Measurements from ENCODE around the gene CDH23. TPM values are rescaled to one million over a fixed set of nuclear protein-coding genes. Genes with fewer than 3 reads are reported as not detected.

Gene CDH23
- total RNA-seq, 2 experiments from 2014 or later: 4.7 to 4.9 TPM

DNA sequence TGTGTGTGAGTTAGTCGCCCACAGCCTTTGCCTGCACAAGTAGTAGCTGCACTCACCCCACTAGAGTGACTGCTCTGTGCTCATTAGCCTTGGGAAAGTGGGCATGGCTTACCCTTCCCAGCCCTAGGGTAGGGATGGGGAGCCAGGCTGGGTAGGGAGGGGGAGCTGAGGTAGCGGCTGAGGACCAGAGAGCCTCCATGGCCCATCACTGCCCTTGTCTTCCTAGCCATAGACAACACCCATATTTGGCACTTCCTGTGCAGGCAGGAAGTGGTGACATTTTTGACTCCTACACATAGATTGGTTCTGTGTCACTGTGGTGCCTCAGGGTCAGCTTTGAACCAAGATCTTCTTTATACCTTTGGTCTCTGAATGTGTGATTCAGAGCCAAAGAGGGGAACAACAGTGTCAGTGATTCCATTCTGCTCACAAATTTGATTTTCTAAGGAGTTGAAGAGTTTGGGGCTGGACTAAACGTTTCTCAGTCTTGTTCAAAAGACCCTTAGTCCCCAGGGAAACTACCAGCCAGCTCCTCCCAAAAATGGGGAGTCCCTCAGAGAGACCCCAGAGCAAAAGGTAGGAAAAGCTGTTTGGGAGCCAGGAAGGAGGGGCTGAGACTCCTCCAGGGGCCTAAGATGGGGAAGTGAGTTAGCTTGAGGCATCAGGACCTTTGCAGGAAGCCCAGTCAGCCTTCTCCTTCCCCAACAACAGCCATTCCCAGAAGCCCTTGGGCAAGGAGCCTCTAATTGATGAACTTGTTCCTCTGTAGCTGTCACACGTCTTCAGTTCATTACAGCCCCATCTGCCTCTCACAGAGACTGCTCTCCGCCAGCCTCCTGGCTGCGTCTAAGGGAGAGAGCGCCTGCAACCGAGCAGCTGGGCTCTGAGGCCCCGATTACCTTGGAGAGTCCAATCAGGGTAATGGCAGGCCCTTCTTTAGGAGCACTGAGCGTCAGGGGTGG lies 135.0 kb downstream of the CDH23 start:
- CTCF ChIA-PET: interaction anchor here (0.7 to 1.2 kb wide), 2 partner anchors 38 to 154 kb away, joined by 3 read pairs; no protein-coding TSS in a partner anchor
- Mint-ChIP-seq H3K4me3 (no peak overlapping the region), H3K9me3 (ENCODE audit: insufficient read depth) (peaks cover 7% of the 10 kb centered on the region), H3K36me3 (ENCODE audit: low read depth) (no peaks in the 10 kb centered on the region), H3K4me1 (ENCODE audit: low read depth) (peaks cover 10% of the 10 kb centered on the region), H3K27me3 (ENCODE audit: low read depth) (no peaks in the 10 kb centered on the region), H3K27ac (peak overlapping the region; percentile 43)
- ATAC-seq (peak; percentile 68), DNase-seq (peak; percentile 36)
- POLR2A ChIA-PET: interaction anchor here (0.7 kb wide), 1 partner anchor 23 kb away, joined by 3 read pairs; no protein-coding TSS in a partner anchor

DNA sequence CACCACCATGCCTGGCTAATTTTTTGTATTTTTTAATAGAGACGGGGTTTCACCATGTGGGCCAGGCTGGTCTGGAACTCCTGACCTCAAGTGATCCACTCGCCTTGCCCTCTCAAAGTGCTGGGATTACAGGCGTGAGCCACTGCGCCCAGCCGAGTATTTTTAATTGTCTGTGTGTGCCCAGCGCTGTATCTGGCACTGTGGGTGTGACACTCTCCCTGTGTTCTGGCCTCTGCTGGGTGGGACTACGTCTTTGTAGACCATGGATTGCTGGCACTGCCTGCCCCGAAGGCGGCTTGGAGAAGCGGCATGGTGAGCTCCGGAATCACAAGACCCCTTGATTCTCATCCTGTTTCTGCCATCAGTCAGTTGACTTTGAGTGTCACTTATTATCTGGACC lies 136.2 kb downstream of the CDH23 start:
- Mint-ChIP-seq H3K36me3 (ENCODE audit: low read depth) (no peaks in the 10 kb centered on the region), H3K27me3 (ENCODE audit: low read depth) (no peaks in the 10 kb centered on the region), H3K9me3 (ENCODE audit: insufficient read depth) (peaks cover 7% of the 10 kb centered on the region), H3K4me3 (no peak overlapping the region), H3K4me1 (ENCODE audit: low read depth) (peaks cover 10% of the 10 kb centered on the region), H3K27ac (no peak overlapping the region)
- DNase-seq: no peak
- CTCF ChIA-PET: no interaction called here
- POLR2A ChIA-PET: no interaction called here
- ATAC-seq: no peak

DNA sequence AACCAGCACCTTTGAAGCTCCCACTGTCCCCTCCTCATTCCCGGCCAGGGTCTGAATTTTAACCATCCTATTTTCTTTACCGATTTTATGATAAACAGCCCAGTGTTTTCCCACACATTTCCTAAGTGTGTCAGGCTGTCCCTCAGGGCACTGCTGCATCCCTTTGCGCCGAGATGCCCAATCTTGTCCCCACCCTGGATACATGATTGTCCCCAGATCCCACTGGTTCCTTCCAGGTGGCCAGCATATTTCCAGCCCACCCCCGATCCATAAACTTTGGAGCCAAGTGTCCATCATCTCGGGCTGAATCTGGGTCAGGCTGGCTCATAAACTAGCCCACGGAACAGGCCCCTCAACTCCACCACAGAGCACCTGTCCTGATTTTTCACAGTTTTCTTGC lies 137.2 kb downstream of the CDH23 start:
- H3K27me3 Mint-ChIP-seq (ENCODE audit: low read depth): no peaks in the 10 kb centered on the region
- ATAC-seq (no peak), DNase-seq (no peak)
- no peaks in the 10 kb centered on the region for H3K36me3 Mint-ChIP-seq (ENCODE audit: low read depth)
- ChIA-PET POLR2A (no interaction called here), CTCF (no interaction called here)
- no peak overlapping the region for H3K27ac Mint-ChIP-seq
- no peak overlapping the region for H3K4me3 Mint-ChIP-seq
- peaks cover 7% of the 10 kb centered on the region for H3K9me3 Mint-ChIP-seq (ENCODE audit: insufficient read depth)
- peaks cover 10% of the 10 kb centered on the region for H3K4me1 Mint-ChIP-seq (ENCODE audit: low read depth)

DNA sequence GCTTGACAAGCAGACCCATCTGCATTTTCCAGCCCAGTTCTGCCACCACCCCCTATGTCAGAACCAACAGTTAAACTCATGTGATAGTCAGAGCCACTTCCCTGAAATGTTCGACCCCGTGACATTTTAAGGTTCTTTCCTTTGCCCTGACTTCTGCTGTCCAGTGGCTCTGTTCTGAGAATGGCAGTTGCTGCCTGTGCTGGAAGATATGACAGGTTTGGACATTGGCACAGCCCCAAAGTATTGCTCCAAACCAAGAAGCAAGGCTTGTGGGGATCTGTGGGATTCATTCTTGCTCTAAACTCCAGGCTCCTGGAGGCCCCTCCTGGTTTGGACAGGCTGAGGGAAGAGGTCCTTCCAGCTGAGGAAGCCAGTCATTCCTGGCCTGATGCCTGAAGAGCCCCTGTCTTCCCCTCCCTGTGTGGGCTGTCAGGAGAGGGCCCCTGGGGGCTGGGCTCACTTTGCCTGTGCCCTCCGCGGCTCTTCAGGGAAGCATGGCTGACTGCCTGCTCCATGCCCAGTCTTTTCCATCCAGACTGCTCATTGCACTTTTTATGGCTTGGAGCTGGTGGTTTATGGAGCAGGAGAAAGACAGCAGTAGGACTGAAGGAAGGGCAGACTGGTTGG lies 138.0 kb downstream of the CDH23 start:
- Mint-ChIP-seq H3K36me3 (ENCODE audit: low read depth) (no peaks in the 10 kb centered on the region), H3K27ac (no peak overlapping the region), H3K4me3 (no peak overlapping the region), H3K9me3 (ENCODE audit: insufficient read depth) (peaks cover 7% of the 10 kb centered on the region), H3K4me1 (ENCODE audit: low read depth) (peaks cover 10% of the 10 kb centered on the region), H3K27me3 (ENCODE audit: low read depth) (no peaks in the 10 kb centered on the region)
- no peak for ATAC-seq
- POLR2A ChIA-PET: no interaction called here
- CTCF ChIA-PET: no interaction called here
- DNase-seq: no peak

DNA sequence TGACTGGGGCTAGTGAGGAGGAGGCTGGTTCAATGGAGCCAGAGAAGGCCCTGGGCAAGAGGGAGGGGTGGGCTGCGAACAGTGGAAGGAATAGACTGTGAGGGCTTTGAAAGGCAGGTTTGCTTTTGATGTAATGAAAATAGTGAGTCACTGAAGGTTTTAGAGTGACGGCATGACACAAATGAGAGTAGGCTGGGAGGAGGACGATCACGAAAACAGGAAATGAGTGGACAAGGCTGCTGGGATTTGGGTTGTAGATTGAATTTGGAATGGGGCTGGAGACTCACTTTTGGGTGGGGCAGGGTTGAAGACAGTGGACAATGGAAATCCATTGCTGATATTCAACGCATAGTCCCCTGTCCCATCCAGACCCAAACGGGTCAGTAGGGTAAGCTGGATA lies 139.6 kb downstream of the CDH23 start:
- Mint-ChIP-seq H3K4me1 (ENCODE audit: low read depth) (peaks cover 9% of the 10 kb centered on the region), H3K27me3 (ENCODE audit: low read depth) (no peaks in the 10 kb centered on the region), H3K36me3 (ENCODE audit: low read depth) (no peaks in the 10 kb centered on the region), H3K27ac (no peak overlapping the region), H3K9me3 (ENCODE audit: insufficient read depth) (peaks cover 6% of the 10 kb centered on the region), H3K4me3 (no peak overlapping the region)
- ChIA-PET CTCF (no interaction called here), POLR2A (no interaction called here)
- no peak for ATAC-seq
- DNase-seq: no peak

DNA sequence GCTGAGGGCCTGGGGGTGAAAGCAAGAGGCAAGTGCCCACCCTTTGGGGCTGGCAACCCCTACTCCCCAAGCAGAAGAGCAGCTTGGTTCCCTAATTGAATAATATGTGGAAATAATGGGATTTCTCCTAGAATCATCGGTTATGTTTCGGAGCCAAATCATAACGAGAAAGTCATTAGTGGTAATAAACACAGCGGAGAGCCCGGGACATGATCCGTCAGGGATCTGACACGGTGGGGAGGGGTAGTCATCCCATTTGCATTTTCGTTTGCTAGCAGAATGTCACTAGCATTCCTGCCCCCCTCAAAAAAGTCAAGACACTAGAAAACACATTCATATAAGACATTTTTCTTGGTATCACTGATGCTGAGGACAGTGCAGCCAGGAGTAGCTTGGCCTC lies 140.4 kb downstream of the CDH23 start:
- Mint-ChIP-seq H3K4me3 (no peak overlapping the region), H3K27me3 (ENCODE audit: low read depth) (no peaks in the 10 kb centered on the region), H3K36me3 (ENCODE audit: low read depth) (no peaks in the 10 kb centered on the region), H3K27ac (no peak overlapping the region), H3K4me1 (ENCODE audit: low read depth) (peaks cover 1% of the 10 kb centered on the region), H3K9me3 (ENCODE audit: insufficient read depth) (no peaks in the 10 kb centered on the region)
- no peak for DNase-seq
- ChIA-PET POLR2A (no interaction called here), CTCF (no interaction called here)
- ATAC-seq: no peak

GRCh38 chr10:71537681-71538080 lies 141.0 kb downstream of the CDH23 start:
- ChIA-PET CTCF (no interaction called here), POLR2A (no interaction called here)
- ATAC-seq (no peak), DNase-seq (no peak)
- Mint-ChIP-seq H3K9me3 (ENCODE audit: insufficient read depth) (no peaks in the 10 kb centered on the region), H3K4me3 (no peak overlapping the region), H3K27ac (no peak overlapping the region), H3K4me1 (ENCODE audit: low read depth) (peaks cover 1% of the 10 kb centered on the region), H3K27me3 (ENCODE audit: low read depth) (no peaks in the 10 kb centered on the region), H3K36me3 (ENCODE audit: low read depth) (no peaks in the 10 kb centered on the region)

DNA sequence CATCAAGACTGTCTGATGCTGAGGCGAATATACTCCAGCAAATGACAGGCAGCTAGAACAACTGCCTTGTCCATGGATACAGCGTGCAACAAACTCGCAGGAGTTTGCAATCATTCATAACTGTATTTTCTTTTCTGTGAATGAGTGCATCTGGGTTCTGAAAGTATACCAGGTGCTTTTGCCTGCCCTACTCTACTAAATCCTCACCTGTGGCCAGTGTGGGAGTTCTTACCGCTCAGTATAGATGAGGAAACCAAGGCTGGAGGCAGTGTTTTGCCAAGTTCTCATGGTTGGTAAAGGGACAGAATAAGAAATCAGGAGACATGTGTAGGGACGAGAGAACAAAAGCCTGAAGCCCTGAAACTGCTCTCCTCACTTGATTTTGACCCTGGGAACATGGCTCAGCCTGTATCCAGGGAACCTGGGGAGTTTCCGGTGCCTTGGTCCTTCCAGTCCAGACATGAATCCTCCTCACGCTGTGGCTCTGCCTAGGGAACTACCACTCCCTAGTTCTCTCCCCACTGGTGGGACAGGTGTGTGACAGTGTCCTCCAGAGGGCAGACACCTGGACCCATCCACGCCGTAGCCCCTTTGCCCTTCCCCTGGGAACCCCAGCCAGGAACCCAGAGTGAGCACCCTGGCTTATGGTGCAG lies 142.0 kb downstream of the CDH23 start:
- ChIA-PET POLR2A (no interaction called here), CTCF (no interaction called here)
- no peak overlapping the region for H3K4me3 Mint-ChIP-seq
- no peaks in the 10 kb centered on the region for H3K27me3 Mint-ChIP-seq (ENCODE audit: low read depth)
- no peaks in the 10 kb centered on the region for H3K4me1 Mint-ChIP-seq (ENCODE audit: low read depth)
- H3K36me3 Mint-ChIP-seq (ENCODE audit: low read depth): no peaks in the 10 kb centered on the region
- DNase-seq (no peak), ATAC-seq (no peak)
- no peaks in the 10 kb centered on the region for H3K9me3 Mint-ChIP-seq (ENCODE audit: insufficient read depth)
- H3K27ac Mint-ChIP-seq: no peak overlapping the region

DNA sequence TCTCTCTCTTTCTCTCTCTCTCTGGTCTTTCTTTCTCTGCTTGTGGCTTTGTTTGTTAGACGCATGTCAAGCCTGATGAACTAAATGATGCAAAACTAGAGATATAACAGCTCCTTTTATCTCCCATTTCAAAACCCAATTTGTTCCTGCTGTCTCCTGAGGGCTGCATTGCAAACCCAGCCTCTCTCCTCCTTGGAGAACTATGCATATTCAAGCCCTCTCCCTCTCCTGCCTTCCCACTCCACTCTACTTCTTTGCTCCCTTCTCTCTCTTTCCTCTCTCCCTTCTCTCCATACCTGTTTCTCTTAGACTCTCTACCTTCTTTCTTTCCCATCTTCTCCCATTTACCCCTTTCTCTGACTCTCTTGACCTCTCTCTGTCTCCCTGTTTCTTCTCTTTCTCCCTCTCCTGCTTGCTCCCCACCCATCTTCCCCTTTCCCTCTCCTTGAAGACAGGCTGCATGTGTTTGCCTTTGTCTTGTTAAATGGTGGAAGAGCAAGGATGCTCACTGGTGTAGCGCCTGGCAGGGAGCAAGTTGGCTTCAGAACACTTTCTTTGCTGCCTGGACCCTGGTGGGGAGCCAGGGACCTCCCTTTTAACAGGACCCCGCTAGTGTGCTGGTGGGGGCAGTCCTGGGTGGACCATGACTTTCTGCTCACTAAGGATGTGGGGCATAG lies 142.9 kb downstream of the CDH23 start:
- DNase-seq (no peak), ATAC-seq (no peak)
- Mint-ChIP-seq H3K9me3 (ENCODE audit: insufficient read depth) (no peaks in the 10 kb centered on the region), H3K27ac (no peak overlapping the region), H3K36me3 (ENCODE audit: low read depth) (no peaks in the 10 kb centered on the region), H3K4me3 (no peak overlapping the region), H3K27me3 (ENCODE audit: low read depth) (no peaks in the 10 kb centered on the region), H3K4me1 (ENCODE audit: low read depth) (no peaks in the 10 kb centered on the region)
- CTCF ChIA-PET: interaction anchor here (0.9 kb wide), 1 partner anchor 9 kb away, joined by 4 read pairs; no protein-coding TSS in a partner anchor
- POLR2A ChIA-PET: no interaction called here

- Mint-ChIP-seq H3K9me3 (ENCODE audit: insufficient read depth) (no peaks in the 10 kb centered on the region), H3K4me3 (no peak overlapping the region), H3K4me1 (ENCODE audit: low read depth) (no peaks in the 10 kb centered on the region), H3K27me3 (ENCODE audit: low read depth) (no peaks in the 10 kb centered on the region), H3K36me3 (ENCODE audit: low read depth) (no peaks in the 10 kb centered on the region), H3K27ac (no peak overlapping the region)
- POLR2A ChIA-PET: interaction anchor here (0.6 kb wide), 1 partner anchor 35 kb away, joined by 3 read pairs; no protein-coding TSS in a partner anchor
- DNase-seq (no peak), ATAC-seq (no peak)
- CTCF ChIA-PET: no interaction called here
Measured at GRCh38 chr10:71542478-71542877, 145.8 kb downstream of the CDH23 start.

- Mint-ChIP-seq H3K4me3 (no peak overlapping the region), H3K4me1 (ENCODE audit: low read depth) (no peaks in the 10 kb centered on the region), H3K9me3 (ENCODE audit: insufficient read depth) (no peaks in the 10 kb centered on the region), H3K27me3 (ENCODE audit: low read depth) (no peaks in the 10 kb centered on the region), H3K27ac (no peak overlapping the region), H3K36me3 (ENCODE audit: low read depth) (no peaks in the 10 kb centered on the region)
- ChIA-PET POLR2A (no interaction called here), CTCF (interaction anchor here (1.2 kb wide), 1 partner anchor 155 kb away, joined by 3 read pairs; no protein-coding TSS in a partner anchor)
- ATAC-seq (no peak), DNase-seq (no peak)
Measured at GRCh38 chr10:71543608-71544170, 147.0 kb downstream of the CDH23 start.

Measured in activated CD8-positive, alpha-beta T cell treated with anti-CD3 and anti-CD28 coated beads, Interleukin-2, amount 10 ng/mL, durations not matched to agents 7 days and 5 days (primary cell).